HCT116 (cell line): Measurements from ENCODE around the gene ANKRD9. TPM values are rescaled to one million over a fixed set of nuclear protein-coding genes. Genes with fewer than 3 reads are reported as not detected.

Source experiments
- ATAC-seq: fragments of 200-7000 bp; cut with Tn5 transposase; 2 replicates; pipeline ENCODE4 v1.9.1; 2020; ENCODE audit warnings: mild to moderate bottlenecking, moderate library complexity
- BruUV-seq: library from RNA; stranded (reverse); fragments of 400-500 nt; replicated peaks from 2 replicates; lab custom pipeline; 2021; lab: Mats Ljungman, UMichigan
- CTCF ChIA-PET: fragments of 300-600 bp; sonication (Branson Sonifier 250); formaldehyde crosslinking; loops from one replicate; lab custom pipeline; 2021; ENCODE audit warnings: antibody characterized with exemption; lab: Charles Lee
- POLR2A ChIA-PET: fragments of 300-600, 350-600 bp; sonication (Branson Sonifier 250); formaldehyde crosslinking; loops from one replicate; lab custom pipeline; 2021; ENCODE audit warnings: antibody characterized with exemption; lab: Charles Lee
- RAD21 ChIA-PET, 2 experiments: fragments of 300-600 bp; sonication (Branson Sonifier 250); formaldehyde crosslinking; loops; one replicate each; lab custom pipeline; 2023; ENCODE audit warnings: low total read pairs in 2 of 2; ENCODE audit not compliant: uncharacterized antibody in 2 of 2, unreplicated experiment in 2 of 2, low non-redundant PET in 1 of 2; lab: Charles Lee
- DNase-seq: peaks from one replicate; pipeline ENCODE4 v3.0.0-alpha.2; 2010; ENCODE audit warnings: low read depth, low spot score
- H2AFZ ChIP-seq: fragments of 200-600 bp; shearing (Covaris generic), sonication (generic); 2 replicates; pipeline ENCODE4 v1.6.1; 2017; ENCODE audit warnings: low read depth, mixed run types, mixed read lengths, antibody characterized with exemption, low read length; ENCODE audit not compliant: poor library complexity, severe bottlenecking
- H3K27ac ChIP-seq: 2 replicates; pipeline ENCODE4 v1.5.1; 2012; ENCODE audit warnings: low read depth, low read length
- H3K27me3 ChIP-seq: fragments of 200-600 bp; sonication (generic); 2 replicates; pipeline ENCODE4 v1.6.1; 2016; ENCODE audit warnings: mixed run types, low read length, mixed read lengths; ENCODE audit not compliant: insufficient read depth
- H3K36me3 ChIP-seq, 2 experiments: fragments of 200-500 bp in 1 of 2; fragments of 200-600 bp in 1 of 2; sonication (Bioruptor generic) in 1 of 2; sonication (generic) in 1 of 2; 2 replicates each; pipeline versions ENCODE4 v1.5.1 to v1.6.1; 2014 to 2016; ENCODE audit warnings: low read length in 2 of 2, inconsistent platforms in 1 of 2, mixed read lengths in 1 of 2, mixed run types in 1 of 2; ENCODE audit not compliant: insufficient read depth in 2 of 2, control insufficient read depth in 1 of 2
- H3K4me1 ChIP-seq, 2 experiments: fragments of 200-600 bp in 1 of 2; sonication (generic) in 1 of 2; 2 replicates each; pipeline versions ENCODE4 v1.5.1 to v1.6.1; 2012 to 2017; ENCODE audit warnings: low read length in 2 of 2, inconsistent platforms in 1 of 2, mild to moderate bottlenecking in 1 of 2, mixed read lengths in 1 of 2, mixed run types in 1 of 2, moderate library complexity in 1 of 2; ENCODE audit not compliant: insufficient read depth in 2 of 2, control insufficient read depth in 1 of 2
- H3K4me2 ChIP-seq: fragments of 200-600 bp; sonication (generic); 2 replicates; pipeline ENCODE4 v1.6.1; 2017; ENCODE audit warnings: mixed run types, low read length, mixed read lengths
- H3K4me3 ChIP-seq, 2 experiments: fragments of 200-600 bp in 1 of 2; sonication (generic) in 1 of 2; replicated peaks in 1 of 2; 2 replicates each; pipeline ENCODE4 v1.5.1; 2011 to 2016; ENCODE audit warnings: low read length in 2 of 2, control low read depth in 1 of 2, low read depth in 1 of 2, mild to moderate bottlenecking in 1 of 2, mixed read lengths in 1 of 2, mixed run types in 1 of 2
- H3K79me2 ChIP-seq: fragments of 200-600 bp; sonication (generic); 2 replicates; pipeline ENCODE4 v1.6.1; 2017; ENCODE audit warnings: mild to moderate bottlenecking, mixed run types, low read length, moderate library complexity, mixed read lengths; ENCODE audit not compliant: insufficient read depth
- H3K9ac ChIP-seq: fragments of 200-600 bp; sonication (generic); 2 replicates; pipeline ENCODE4 v1.6.1; 2016; ENCODE audit warnings: low read length, mixed read lengths
- H3K9me2 ChIP-seq: fragments of 200-600 bp; sonication (generic), shearing (Covaris generic); 2 replicates; pipeline ENCODE4 v1.6.1; 2017; ENCODE audit warnings: mixed run types, mild to moderate bottlenecking, moderate library complexity; ENCODE audit not compliant: insufficient read depth
- H3K9me3 ChIP-seq, 2 experiments: fragments of 200-500 bp in 1 of 2; fragments of 200-600 bp in 1 of 2; sonication (Bioruptor generic) in 1 of 2; sonication (generic) in 1 of 2; 2 replicates each; pipeline ENCODE4 v1.6.1; 2014 to 2017; ENCODE audit warnings: low read length in 2 of 2, mixed read lengths in 2 of 2, inconsistent platforms in 1 of 2, low read depth in 1 of 2, mild to moderate bottlenecking in 1 of 2, mixed run types in 1 of 2, moderate library complexity in 1 of 2; ENCODE audit not compliant: control insufficient read depth in 1 of 2, insufficient read depth in 1 of 2
- H4K20me1 ChIP-seq: fragments of 200-600 bp; sonication (generic), shearing (Covaris generic); 2 replicates; pipeline ENCODE4 v1.6.1; 2017; ENCODE audit warnings: mixed run types, mild to moderate bottlenecking, moderate library complexity; ENCODE audit not compliant: insufficient read depth
- CTCF ChIP-seq, 3 experiments: fragments of 200-600 bp in 1 of 3; sonication (generic) in 1 of 3; IDR thresholded peaks in 2 of 3; conservative IDR thresholded peaks in 1 of 3; 2 replicates each; pipeline ENCODE4 v1.5.1; 2012 to 2017; ENCODE audit warnings: low read depth in 2 of 3, low read length in 2 of 3, antibody characterized with exemption in 1 of 3, borderline replicate concordance in 1 of 3, control low read depth in 1 of 3, mild to moderate bottlenecking in 1 of 3, mixed read lengths in 1 of 3, mixed run types in 1 of 3, moderate library complexity in 1 of 3; ENCODE audit not compliant: insufficient read depth in 1 of 3
- EGR1 ChIP-seq: IDR thresholded peaks from 2 replicates; pipeline ENCODE4 v1.6.1; 2012; ENCODE audit warnings: low read depth
- ELF1 ChIP-seq: IDR thresholded peaks from 2 replicates; pipeline ENCODE4 v1.6.1; 2012; ENCODE audit warnings: low read depth, borderline replicate concordance
- EZH2phosphoT487 ChIP-seq: fragments of 200-600 bp; IDR thresholded peaks from 2 replicates; pipeline ENCODE4 v1.6.1; 2018; ENCODE audit warnings: antibody characterized with exemption, borderline replicate concordance
- FOSL1 ChIP-seq: IDR thresholded peaks from 2 replicates; pipeline ENCODE4 v1.6.1; 2012; ENCODE audit warnings: low read depth
- JUND ChIP-seq: IDR thresholded peaks from 2 replicates; pipeline ENCODE4 v1.6.1; 2012
- MAX ChIP-seq: IDR thresholded peaks from 2 replicates; pipeline ENCODE4 v1.6.1; 2012
- RAD21 ChIP-seq: IDR thresholded peaks from 2 replicates; pipeline ENCODE4 v1.6.1; 2012; ENCODE audit warnings: low read depth, mild to moderate bottlenecking
- REST ChIP-seq: IDR thresholded peaks from 2 replicates; pipeline ENCODE4 v1.6.1; 2012; ENCODE audit warnings: low read depth
- SIN3A ChIP-seq: IDR thresholded peaks from 2 replicates; pipeline ENCODE4 v1.6.1; 2012; ENCODE audit warnings: low read depth
- ZFX ChIP-seq: fragments of 450-650 bp; IDR thresholded peaks from 2 replicates; pipeline ENCODE4 v1.6.1; 2017
- ZNF274 ChIP-seq: fragments of 200-500 bp; sonication (Bioruptor generic); IDR thresholded peaks from 2 replicates; pipeline ENCODE4 v1.6.1; 2014; ENCODE audit warnings: mild to moderate bottlenecking, low read depth, low read length, inconsistent platforms
- intact Hi-C: fragments of 100-400 bp; cut with micrococcal nuclease; formaldehyde crosslinking; loops from 2 replicates; pipeline ENCODE4 v1.10.0; 2022
- total RNA-seq: library from RNA; stranded (reverse); gene quantifications from one replicate; pipeline ENCODE4 v1.2.1, GENCODE V29; 2021; ENCODE audit not compliant: unreplicated experiment

The ANKRD9 gene
- total RNA-seq, 1 experiment from 2014 or later: 29.0 TPM

GRCh38 chr14:102525929-102526497 is 16.4 kb upstream of the ANKRD9 start:
- Histone ChIP-seq H3K27ac (peak overlapping the region; percentile 86), H3K4me2 (peak overlapping the region; percentile 98), H3K4me3 (peak overlapping the region; percentile 55 to 74), H3K9me3 (no peaks in the 10 kb centered on the region), H3K4me1 (peaks cover 27 to 58% of the 10 kb centered on the region in 2 experiments), H4K20me1 (no peaks in the 10 kb centered on the region), H3K27me3 (no peaks in the 10 kb centered on the region), H2AFZ (no peak overlapping the region), H3K36me3 (no peaks in the 10 kb centered on the region), H3K9ac (peak overlapping the region; percentile 78), H3K79me2 (no peaks in the 10 kb centered on the region), H3K9me2 (no peaks in the 10 kb centered on the region)
- TF ChIP-seq CTCF (IDR thresholded peaks at IDR 0.05 in 2 of 3, conservative IDR thresholded peaks at IDR 0.05 in 1 of 3; ENCODE audit: borderline replicate concordance in 1 of 3, insufficient read depth in 1 of 3, low read depth in 2 of 3, low read length in 2 of 3) (no peak), FOSL1 (no peak), RAD21 (no peak), ZNF274 (no peak), ZFX (no peak), REST (no peak), JUND (no peak), EGR1 (no peak), ELF1 (no peak), MAX (no peak), SIN3A (no peak), EZH2phosphoT487 (no peak)
- no TSS peak for BruUV-seq
- intact Hi-C loops: loop anchor here (10.0 kb wide), 3 partner anchors 129 to 399 kb away; partner anchors contain the start of genes AMN and TRAF3
- no peak for ATAC-seq
- CTCF ChIA-PET: interaction anchor here (1.7 kb wide), 1 partner anchor 24 kb away, joined by 5 read pairs; no protein-coding TSS in a partner anchor
- POLR2A ChIA-PET: interaction anchor here (0.6 kb wide), 1 partner anchor 24 kb away, joined by 6 read pairs; no protein-coding TSS in a partner anchor
- no peak for DNase-seq
- RAD21 ChIA-PET: interaction anchor here in 1 of 2 experiments (0.7 kb wide), 1 partner anchor 143 kb away, joined by 4 read pairs; no protein-coding TSS in a partner anchor
